Stimulated activated CD4-positive, alpha-beta T cell treated with anti-CD3 and anti-CD28 coated beads, TNF-alpha, amount 100 ng/mL, for 1 hour (primary cell): ENCODE data around the gene CPD.

ENCODE experiments used
- DNase-seq, 3 donors: peaks; one replicate each; pipeline ENCODE4 v3.0.0-alpha.2; 2020; ENCODE audit warnings: low read depth in 3 of 3, low spot score in 1 of 3

The CPD gene

DNA sequence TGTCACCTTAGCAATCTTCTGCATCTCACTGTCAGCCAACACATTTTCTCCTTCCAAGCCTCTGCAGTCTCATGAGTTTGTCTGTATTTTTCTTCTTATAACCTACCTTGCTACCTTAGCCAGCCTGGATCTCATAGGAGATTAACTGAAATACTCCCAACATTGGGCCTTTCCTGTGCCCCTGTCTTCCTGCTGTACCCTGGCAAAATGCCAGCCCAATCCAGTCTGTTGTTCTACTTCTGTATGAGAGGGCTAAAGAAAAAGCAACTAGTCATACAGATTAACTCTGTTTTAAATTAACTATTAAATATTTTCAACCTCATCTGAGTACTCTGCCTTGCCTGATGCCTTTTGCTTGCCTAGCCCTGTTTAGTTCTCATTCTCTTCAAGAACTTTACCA, 116.9 kb downstream of the CPD start:
- DNase-seq, result no peak

DNA sequence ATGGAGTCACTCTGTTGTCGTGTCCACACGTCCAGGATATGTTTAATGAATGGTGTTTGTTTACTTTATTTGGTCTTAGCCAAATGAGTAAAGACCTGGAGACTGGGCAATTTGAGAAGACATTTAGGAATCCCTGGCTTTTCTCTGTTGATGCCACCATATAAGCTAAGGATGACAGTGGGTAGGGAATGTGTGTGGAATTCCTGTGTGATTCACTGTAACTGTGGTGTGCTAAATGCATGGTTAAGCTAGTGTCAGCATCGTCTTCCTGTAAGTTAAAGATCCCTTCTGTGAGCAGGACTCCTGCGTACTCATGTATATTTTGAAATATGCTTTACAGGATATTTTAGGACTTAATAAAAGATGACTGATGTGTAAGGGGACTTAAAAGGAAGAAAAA, 124.8 kb downstream of the CPD start:
- DNase-seq, result no peak

DNA sequence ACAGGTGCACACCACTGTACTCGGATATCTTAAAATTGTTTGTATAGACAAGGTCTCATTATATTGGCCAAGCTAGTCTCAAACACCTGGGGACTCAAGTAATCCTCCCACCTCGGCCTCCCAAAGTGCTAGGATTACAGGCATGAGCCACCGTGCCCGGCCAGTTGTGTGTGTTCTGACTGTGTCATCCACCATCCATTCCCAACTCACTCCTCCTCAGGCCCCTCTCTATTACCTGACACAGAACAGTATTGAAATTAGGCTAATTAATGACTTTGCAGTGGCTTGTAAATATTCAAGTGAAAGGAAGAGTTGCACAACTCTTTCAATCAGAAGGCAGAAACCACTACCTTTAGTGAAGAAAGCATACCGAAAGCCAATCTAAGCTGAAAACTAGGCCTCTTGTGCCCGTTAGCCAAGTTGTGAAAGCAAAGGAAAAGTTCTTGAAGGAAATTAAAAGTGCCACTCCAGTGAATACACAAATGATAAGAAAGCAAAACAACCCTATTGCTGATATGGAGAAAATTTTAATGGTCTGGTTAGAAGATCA, 127.2 kb downstream of the CPD start:
- DNase-seq, result no peak

DNA sequence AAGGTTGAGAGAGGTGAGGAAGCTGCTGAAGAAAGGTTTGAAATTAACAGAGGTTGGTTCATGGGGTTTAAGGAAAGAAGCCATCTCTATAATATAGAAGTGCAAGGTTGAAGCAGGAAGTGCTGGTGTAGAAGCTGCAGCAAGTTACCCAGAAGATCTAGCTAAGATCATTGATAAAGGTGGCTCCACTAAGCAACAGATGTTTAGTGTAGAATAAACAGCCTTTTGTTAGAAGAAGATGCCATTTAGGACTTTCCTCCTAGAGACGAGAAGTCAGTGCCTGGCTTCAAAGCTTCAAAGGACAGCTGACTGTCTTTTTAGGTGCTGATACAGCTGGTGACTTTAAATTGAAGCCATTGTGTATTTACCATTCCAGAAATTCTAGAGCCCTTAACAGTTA, 127.8 kb downstream of the CPD start:
- DNase-seq, result no peak

DNA sequence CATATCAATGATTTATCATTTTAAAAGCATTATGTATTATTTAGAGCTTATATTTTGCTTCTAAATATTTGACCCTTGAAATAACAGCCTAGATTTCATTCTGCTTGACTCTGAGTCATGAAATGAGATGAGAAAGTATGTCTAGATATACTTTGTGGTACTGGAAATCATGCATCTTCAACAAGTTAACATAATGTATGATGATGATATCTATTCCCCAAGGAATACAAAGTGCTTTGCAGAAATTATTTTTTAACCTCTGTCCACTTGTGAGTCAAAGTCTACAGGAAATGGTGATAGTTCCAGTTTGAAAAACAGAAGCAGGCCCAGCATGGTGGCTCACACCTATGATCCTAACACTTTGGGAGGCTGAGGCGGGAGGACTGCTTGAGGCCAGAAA, 134.6 kb downstream of the CPD start:
- no peak for DNase-seq

DNA sequence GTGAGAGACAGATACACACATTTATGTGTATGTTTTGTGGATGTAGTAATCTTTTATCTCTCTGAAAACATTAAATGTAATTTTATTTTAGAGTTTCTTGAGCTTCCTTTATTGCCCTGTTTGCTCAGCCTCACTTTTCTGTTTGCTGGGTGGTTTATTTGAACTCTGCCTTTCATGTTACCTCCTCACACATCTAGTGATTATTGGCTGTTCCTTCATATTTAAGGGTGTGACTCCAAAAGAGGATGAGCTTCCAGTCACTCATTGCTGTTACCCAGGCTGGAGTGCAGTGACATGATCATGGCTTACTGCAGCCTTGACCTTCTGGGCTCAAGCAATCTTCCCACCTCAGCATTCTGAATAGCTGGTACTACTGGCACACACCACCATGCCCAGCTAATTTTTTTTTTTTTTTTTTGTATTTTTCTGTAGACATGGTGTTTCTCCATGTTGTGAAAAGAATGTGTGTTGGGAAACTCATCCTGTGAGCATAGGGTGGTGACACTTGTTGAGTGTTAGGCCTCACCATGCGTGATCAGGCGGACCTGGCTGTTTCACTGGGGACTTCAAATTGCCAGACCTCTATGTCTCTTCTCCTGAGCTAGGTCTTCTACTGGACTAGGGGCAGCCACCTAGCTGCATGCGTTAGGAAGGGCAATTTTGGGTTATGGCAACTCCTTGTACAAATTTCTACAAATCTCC, 136.3 kb downstream of the CPD start:
- no peak for DNase-seq

DNA sequence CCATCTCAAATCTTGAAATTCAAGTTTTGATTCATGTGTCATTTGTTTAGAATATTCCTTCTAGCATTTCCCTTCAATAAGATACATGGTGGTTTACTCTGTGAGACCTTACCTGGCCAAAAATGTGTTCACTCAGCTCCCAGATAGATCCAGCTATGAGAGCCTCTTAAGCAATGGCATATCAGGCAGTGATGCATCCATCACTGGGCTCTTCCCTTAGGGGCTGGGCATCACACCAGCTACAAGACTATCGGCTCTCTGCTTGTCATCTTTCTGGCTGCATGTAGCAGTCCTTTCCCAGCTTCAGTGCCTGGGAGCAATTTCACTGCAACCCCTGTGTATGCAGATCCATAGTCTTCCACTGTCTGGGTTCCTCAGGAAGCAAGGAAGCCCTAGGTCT, 139.1 kb downstream of the CPD start:
- no peak for DNase-seq

DNA sequence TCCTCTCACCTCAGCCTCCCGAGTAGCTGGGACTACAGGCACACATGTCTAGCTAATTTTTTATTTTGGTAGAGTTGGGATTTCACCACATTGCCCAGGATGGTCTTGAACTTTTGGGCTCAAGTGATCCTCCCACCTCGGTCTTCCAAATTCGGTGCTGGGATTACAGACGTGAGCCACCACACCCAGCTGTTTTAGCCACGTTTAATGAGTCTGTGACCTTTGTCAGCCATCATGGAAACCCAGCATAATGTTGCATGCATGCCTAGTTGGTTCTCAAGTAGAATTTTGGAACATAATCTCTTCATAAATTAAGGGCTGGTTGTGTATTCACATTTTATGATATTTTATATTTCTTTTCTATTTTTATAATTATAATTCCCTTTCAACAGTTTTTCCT, 140.4 kb downstream of the CPD start:
- DNase-seq, result no peak
